AG09309 (cell line): ENCODE results near the gene ZFP36L2.

Experiments
- DNase-seq: peaks from one replicate; pipeline ENCODE4 v3.0.0-alpha.2; 2010; ENCODE audit warnings: low read depth
- H3K4me3 ChIP-seq: 2 replicates; pipeline ENCODE4 v1.5.1; 2011; ENCODE audit warnings: mild to moderate bottlenecking, low read depth, low read length, moderate library complexity; ENCODE audit not compliant: control insufficient read depth
- CTCF ChIP-seq: IDR thresholded peaks from 2 replicates; pipeline ENCODE4 v1.5.1; 2011; ENCODE audit warnings: mild to moderate bottlenecking, low read depth, low read length, inconsistent platforms; ENCODE audit not compliant: insufficient read depth, control insufficient read depth; ENCODE audit errors: missing control alignments

The ZFP36L2 gene

GRCh38 chr2:43265001-43265400 lies 38.6 kb upstream of the ZFP36L2 start:
- no peak overlapping the region for H3K4me3 ChIP-seq
- no peak for TF ChIP-seq CTCF
- DNase-seq: no peak

- TF ChIP-seq CTCF: no peak
- H3K4me3 ChIP-seq: no peak overlapping the region
- DNase-seq: no peak
Observed at GRCh38 chr2:43262951-43263350, 36.5 kb upstream of the ZFP36L2 start.

DNA sequence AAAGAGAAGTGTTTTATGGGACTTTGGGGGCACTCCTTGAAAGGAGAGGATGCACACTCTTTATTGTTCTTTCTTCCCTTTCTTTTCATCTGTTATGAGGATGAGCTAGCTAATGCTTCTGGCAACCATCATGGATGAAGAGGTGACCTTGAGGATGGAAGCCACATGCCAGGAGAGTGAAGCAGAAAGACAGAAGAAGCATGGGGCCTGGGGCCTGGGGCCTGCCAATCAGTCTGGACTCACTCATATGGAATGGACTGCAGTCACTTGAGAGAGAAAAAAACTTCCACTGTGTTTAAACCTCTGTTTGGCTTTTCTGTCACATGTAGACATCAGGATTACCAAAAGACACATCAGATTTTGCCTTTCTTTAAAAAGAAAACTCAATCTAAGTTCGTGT lies 35.8 kb upstream of the ZFP36L2 start:
- no peak for DNase-seq
- H3K4me3 ChIP-seq: no peak overlapping the region
- TF ChIP-seq CTCF: no peak

GRCh38 chr2:43259512-43259911 lies 33.1 kb upstream of the ZFP36L2 start:
- no peak for TF ChIP-seq CTCF
- H3K4me3 ChIP-seq: no peak overlapping the region
- no peak for DNase-seq

GRCh38 chr2:43258547-43259156 lies 32.2 kb upstream of the ZFP36L2 start:
- TF ChIP-seq CTCF: no peak
- no peak for DNase-seq

DNA sequence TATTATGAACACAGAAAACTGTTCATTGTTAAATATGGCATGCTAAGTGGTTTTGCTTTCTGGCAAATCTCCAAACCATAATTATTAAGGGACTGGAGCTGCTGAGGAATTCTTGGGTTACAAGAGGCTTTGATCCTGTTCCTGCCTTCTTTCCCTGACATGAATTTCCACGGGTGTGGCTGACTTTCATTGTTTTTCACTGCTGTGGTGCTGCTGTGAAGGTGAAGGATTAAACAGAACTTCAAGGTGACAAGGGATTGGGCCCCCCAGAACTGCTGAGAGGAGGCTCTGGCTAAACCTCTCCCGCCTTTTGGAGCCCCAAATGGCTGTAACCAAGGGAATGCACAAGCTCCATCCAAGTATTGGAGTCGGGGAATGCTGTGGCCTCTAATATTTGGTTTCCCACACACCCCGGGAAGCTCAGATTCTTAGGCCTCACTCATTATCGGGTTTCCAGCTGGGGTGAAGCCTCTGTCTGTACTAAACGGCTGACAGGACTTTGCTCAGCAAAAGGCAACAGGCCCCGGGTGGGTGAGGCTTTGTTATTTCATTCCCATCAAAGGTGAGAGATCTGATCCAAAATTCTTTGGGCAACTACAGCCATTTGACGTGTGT lies 29.0 kb upstream of the ZFP36L2 start:
- no peak for TF ChIP-seq CTCF
- DNase-seq: no peak
- no peak overlapping the region for H3K4me3 ChIP-seq

More at GRCh38 chr2:43258547-43259156, 32.2 kb upstream of the ZFP36L2 start:
- no peak overlapping the region for H3K4me3 ChIP-seq
